ENCODE measurements around the gene GHR. TPM values are rescaled to one million over a fixed set of nuclear protein-coding genes. Genes with fewer than 3 reads are reported as not detected.

Gene GHR
- total RNA-seq, 2 experiments from 2014 or later = not detected

- TF ChIP-seq, protein P1, sequence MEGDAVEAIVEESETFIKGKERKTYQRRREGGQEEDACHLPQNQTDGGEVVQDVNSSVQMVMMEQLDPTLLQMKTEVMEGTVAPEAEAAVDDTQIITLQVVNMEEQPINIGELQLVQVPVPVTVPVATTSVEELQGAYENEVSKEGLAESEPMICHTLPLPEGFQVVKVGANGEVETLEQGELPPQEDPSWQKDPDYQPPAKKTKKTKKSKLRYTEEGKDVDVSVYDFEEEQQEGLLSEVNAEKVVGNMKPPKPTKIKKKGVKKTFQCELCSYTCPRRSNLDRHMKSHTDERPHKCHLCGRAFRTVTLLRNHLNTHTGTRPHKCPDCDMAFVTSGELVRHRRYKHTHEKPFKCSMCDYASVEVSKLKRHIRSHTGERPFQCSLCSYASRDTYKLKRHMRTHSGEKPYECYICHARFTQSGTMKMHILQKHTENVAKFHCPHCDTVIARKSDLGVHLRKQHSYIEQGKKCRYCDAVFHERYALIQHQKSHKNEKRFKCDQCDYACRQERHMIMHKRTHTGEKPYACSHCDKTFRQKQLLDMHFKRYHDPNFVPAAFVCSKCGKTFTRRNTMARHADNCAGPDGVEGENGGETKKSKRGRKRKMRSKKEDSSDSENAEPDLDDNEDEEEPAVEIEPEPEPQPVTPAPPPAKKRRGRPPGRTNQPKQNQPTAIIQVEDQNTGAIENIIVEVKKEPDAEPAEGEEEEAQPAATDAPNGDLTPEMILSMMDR (IDR thresholded peaks at IDR 0.05) = no peak
- H3K27ac Mint-ChIP-seq = no peak overlapping the region
- ATAC-seq (no peak), DNase-seq (no peak)
- no peaks in the 10 kb centered on the region for H3K9me3 Mint-ChIP-seq
- no peaks in the 10 kb centered on the region for H3K36me3 Mint-ChIP-seq (ENCODE audit: low read depth)
- ChIA-PET CTCF (no interaction called here), POLR2A (no interaction called here)
- no peak overlapping the region for H3K4me3 Mint-ChIP-seq
- H3K4me1 Mint-ChIP-seq (ENCODE audit: low read depth) = peaks cover 4% of the 10 kb centered on the region
- peaks cover 3% of the 10 kb centered on the region for H3K27me3 Mint-ChIP-seq
- intact Hi-C loops (cut with micrococcal nuclease) = loop anchor here (10.0 kb wide), 1 partner anchor 337 kb away; the partner anchor contains the start of gene GHR
These were observed 338.6 kb downstream of the GHR start for GRCh38 chr5:42761791-42762190.

GRCh38 chr5:42767491-42768105 is 344.4 kb downstream of the GHR start:
- TF ChIP-seq, protein P1 (IDR thresholded peaks at IDR 0.05) = peak; percentile 66
- Mint-ChIP-seq H3K4me3 (no peak overlapping the region), H3K27me3 (peaks cover 1% of the 10 kb centered on the region), H3K27ac (no peak overlapping the region), H3K9me3 (no peaks in the 10 kb centered on the region), H3K4me1 (ENCODE audit: low read depth) (no peaks in the 10 kb centered on the region), H3K36me3 (ENCODE audit: low read depth) (peaks cover 1% of the 10 kb centered on the region)
- CTCF ChIA-PET = interaction anchor here (0.6 to 1.8 kb wide), 23 partner anchors 11 to 1926 kb away, joined by 3 to 9 read pairs (median 3); partner anchors contain the start of gene CCDC152
- DNase-seq (no peak), ATAC-seq (no peak)
- POLR2A ChIA-PET = no interaction called here
- intact Hi-C loops (cut with micrococcal nuclease) = loop anchor here (10.0 kb wide), 1 partner anchor 343 kb away; the partner anchor contains the start of gene GHR

DNA sequence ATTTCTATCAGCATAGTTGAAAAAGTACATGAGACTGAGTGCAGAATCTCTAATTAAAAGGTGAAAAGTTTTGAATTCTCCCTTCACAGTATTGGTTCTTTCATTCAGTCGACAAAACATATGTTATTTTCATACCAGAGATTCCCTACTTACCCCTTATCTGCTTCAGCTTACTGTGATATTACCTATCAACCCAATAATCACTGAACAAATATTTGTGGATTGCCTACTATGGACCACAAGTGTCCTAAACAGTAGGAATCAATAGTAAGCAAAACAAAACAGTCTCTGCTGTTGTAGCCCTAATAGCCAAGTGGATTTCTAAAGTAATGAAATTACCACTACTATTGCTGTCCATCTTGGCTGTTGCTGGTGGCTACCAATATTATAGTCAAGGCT is 344.9 kb downstream of the GHR start:
- Mint-ChIP-seq H3K27ac (no peak overlapping the region), H3K36me3 (ENCODE audit: low read depth) (peaks cover 1% of the 10 kb centered on the region), H3K4me1 (ENCODE audit: low read depth) (no peaks in the 10 kb centered on the region), H3K27me3 (peaks cover 1% of the 10 kb centered on the region), H3K9me3 (no peaks in the 10 kb centered on the region), H3K4me3 (no peak overlapping the region)
- TF ChIP-seq, protein P1 (IDR thresholded peaks at IDR 0.05) = no peak
- ChIA-PET POLR2A (no interaction called here), CTCF (interaction anchor here (0.6 to 1.8 kb wide), 21 partner anchors 12 to 1926 kb away, joined by 3 to 9 read pairs (median 4); partner anchors contain the start of gene CCDC152)
- intact Hi-C loops (cut with micrococcal nuclease) = loop anchor here (10.0 kb wide), 1 partner anchor 343 kb away; the partner anchor contains the start of gene GHR
- DNase-seq (no peak), ATAC-seq (no peak)

GRCh38 chr5:42770003-42770402 is 346.8 kb downstream of the GHR start:
- H3K4me1 Mint-ChIP-seq (ENCODE audit: low read depth) = no peaks in the 10 kb centered on the region
- ChIA-PET POLR2A (no interaction called here), CTCF (no interaction called here)
- H3K4me3 Mint-ChIP-seq = no peak overlapping the region
- no peak for ATAC-seq
- peaks cover 1% of the 10 kb centered on the region for H3K36me3 Mint-ChIP-seq (ENCODE audit: low read depth)
- TF ChIP-seq, protein P1 (IDR thresholded peaks at IDR 0.05) = no peak
- H3K27ac Mint-ChIP-seq = no peak overlapping the region
- H3K9me3 Mint-ChIP-seq = no peaks in the 10 kb centered on the region
- no peak for DNase-seq
- intact Hi-C loops (cut with micrococcal nuclease) = no loop called here
- peaks cover 1% of the 10 kb centered on the region for H3K27me3 Mint-ChIP-seq

All from activated CD8-positive, alpha-beta T cell treated with anti-CD3 and anti-CD28 coated beads for 36 hours (primary cell).